ENCODE data around the gene PPIL1. TPM values are rescaled to one million over a fixed set of nuclear protein-coding genes. Genes with fewer than 3 reads are reported as not detected.

The PPIL1 gene
- total RNA-seq, 2 donors from 2014 or later = 18.7 to 35.9 TPM

GRCh38 chr6:36809156-36809555, 65.4 kb downstream of the PPIL1 start:
- Histone ChIP-seq H3K4me3 (no peak overlapping the region), H3K4me1 (replicated peaks) (no peaks in the 10 kb centered on the region), H3K27ac (no peak overlapping the region), H3K36me3 (no peaks in the 10 kb centered on the region), H3K27me3 (replicated peaks; ENCODE audit: insufficient read depth) (no peaks in the 10 kb centered on the region), H3K9me3 (no peaks in the 10 kb centered on the region)
- intact Hi-C loops (cut with DNase I) = no loop called here
- TF ChIP-seq POLR2AphosphoS5 (IDR thresholded peaks at IDR 0.05) (no peak), POLR2A (IDR thresholded peaks at IDR 0.05) (no peak)
- no peak for DNase-seq (ENCODE audit: low spot score)
- WGBS = 93% methylated on average over 6 of the region's 6 CpGs

DNA sequence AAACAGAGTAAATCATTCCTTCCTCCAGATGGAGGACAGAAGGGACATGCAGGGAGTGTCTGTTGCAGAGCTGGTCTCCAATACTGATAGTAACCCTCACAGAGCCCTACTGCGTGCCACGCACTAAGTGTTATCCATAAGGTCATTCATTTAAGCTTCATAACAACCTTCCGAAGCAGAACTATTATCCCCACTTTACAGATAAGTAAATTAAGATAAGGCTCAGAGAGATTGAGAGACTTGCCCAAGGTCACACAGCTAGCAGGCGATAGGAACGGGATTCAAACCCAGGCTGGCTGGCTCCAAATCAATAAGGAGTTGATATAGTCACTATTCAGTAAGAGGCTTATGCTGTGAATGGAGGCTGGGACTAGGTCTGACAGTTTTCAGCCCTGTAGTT, 66.0 kb downstream of the PPIL1 start:
- intact Hi-C loops (cut with DNase I) = no loop called here
- Histone ChIP-seq H3K9me3 (no peaks in the 10 kb centered on the region), H3K4me3 (no peak overlapping the region), H3K27ac (no peak overlapping the region), H3K4me1 (replicated peaks) (no peaks in the 10 kb centered on the region), H3K36me3 (no peaks in the 10 kb centered on the region), H3K27me3 (replicated peaks; ENCODE audit: insufficient read depth) (no peaks in the 10 kb centered on the region)
- TF ChIP-seq POLR2AphosphoS5 (IDR thresholded peaks at IDR 0.05) (no peak), POLR2A (IDR thresholded peaks at IDR 0.05) (no peak)
- TF ChIP-seq, protein P1, sequence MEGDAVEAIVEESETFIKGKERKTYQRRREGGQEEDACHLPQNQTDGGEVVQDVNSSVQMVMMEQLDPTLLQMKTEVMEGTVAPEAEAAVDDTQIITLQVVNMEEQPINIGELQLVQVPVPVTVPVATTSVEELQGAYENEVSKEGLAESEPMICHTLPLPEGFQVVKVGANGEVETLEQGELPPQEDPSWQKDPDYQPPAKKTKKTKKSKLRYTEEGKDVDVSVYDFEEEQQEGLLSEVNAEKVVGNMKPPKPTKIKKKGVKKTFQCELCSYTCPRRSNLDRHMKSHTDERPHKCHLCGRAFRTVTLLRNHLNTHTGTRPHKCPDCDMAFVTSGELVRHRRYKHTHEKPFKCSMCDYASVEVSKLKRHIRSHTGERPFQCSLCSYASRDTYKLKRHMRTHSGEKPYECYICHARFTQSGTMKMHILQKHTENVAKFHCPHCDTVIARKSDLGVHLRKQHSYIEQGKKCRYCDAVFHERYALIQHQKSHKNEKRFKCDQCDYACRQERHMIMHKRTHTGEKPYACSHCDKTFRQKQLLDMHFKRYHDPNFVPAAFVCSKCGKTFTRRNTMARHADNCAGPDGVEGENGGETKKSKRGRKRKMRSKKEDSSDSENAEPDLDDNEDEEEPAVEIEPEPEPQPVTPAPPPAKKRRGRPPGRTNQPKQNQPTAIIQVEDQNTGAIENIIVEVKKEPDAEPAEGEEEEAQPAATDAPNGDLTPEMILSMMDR (IDR thresholded peaks at IDR 0.05) = no peak
- WGBS = 94% methylated on average over 5 of the region's 5 CpGs
- no peak for DNase-seq (ENCODE audit: low spot score)

- intact Hi-C loops (cut with DNase I) = no loop called here
- Histone ChIP-seq H3K27ac (no peak overlapping the region), H3K9me3 (no peaks in the 10 kb centered on the region), H3K4me3 (no peak overlapping the region), H3K27me3 (replicated peaks; ENCODE audit: insufficient read depth) (no peaks in the 10 kb centered on the region), H3K36me3 (no peaks in the 10 kb centered on the region), H3K4me1 (replicated peaks) (no peaks in the 10 kb centered on the region)
- TF ChIP-seq POLR2AphosphoS5 (IDR thresholded peaks at IDR 0.05) (no peak), POLR2A (IDR thresholded peaks at IDR 0.05) (no peak)
- TF ChIP-seq, protein P1 (IDR thresholded peaks at IDR 0.05) = no peak
- no peak for DNase-seq (ENCODE audit: low spot score)
- 98% methylated on average over 7 of the region's 7 CpGs for WGBS
Observed at GRCh38 chr6:36807750-36808149, 66.9 kb downstream of the PPIL1 start.

DNA sequence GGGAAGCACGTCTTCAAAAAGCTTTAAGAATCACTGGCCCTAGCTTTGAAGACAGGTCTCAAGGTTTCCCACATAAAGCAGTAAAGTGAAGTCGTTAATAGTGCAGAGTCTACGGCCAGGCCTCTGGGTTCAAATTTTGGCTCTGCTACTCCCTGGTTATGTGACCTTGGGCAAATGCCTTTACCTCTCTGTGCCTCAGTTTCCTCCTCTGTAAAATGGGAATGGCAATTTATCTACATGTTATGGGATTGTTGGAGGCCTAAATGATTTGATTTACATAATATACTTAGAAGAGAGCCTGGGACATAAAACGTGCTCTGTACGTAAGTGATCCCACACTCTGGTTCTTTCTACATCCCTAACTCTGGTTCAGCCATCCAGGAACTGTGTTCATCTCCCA, 67.5 kb downstream of the PPIL1 start:
- H3K27ac ChIP-seq = no peak overlapping the region
- no peaks in the 10 kb centered on the region for H3K4me1 ChIP-seq (replicated peaks)
- H3K36me3 ChIP-seq = no peaks in the 10 kb centered on the region
- no peak for TF ChIP-seq POLR2A (IDR thresholded peaks at IDR 0.05)
- TF ChIP-seq POLR2AphosphoS5 (IDR thresholded peaks at IDR 0.05) = no peak
- TF ChIP-seq, protein P1 (IDR thresholded peaks at IDR 0.05) = no peak
- DNase-seq (ENCODE audit: low spot score) = no peak
- no peaks in the 10 kb centered on the region for H3K27me3 ChIP-seq (replicated peaks; ENCODE audit: insufficient read depth)
- WGBS = 87% methylated on average over 5 of the region's 5 CpGs
- no peak overlapping the region for H3K4me3 ChIP-seq
- H3K9me3 ChIP-seq = no peaks in the 10 kb centered on the region
- intact Hi-C loops (cut with DNase I) = no loop called here

DNA sequence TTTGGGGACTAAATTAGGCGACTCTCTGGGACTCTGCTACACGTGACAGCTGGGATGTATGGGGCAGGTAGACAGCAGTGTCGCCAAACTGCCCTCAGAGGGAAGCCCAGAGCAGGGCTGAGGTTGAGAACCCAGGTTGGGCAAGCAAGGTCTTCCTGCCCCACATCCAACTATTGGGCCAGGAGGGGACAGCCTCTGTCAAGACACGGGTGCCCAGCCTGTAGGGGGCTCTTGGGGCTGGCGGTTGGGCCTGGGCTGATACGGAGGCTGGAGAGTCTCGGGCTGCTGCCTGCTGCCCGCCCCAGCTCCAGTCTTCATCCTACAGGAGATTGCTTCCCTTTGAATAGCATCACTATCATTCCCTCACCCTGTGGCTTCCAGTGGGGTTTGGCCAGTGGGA, 68.7 kb downstream of the PPIL1 start:
- DNase-seq (ENCODE audit: low spot score) = no peak
- TF ChIP-seq POLR2AphosphoS5 (IDR thresholded peaks at IDR 0.05) (no peak), POLR2A (IDR thresholded peaks at IDR 0.05) (no peak)
- TF ChIP-seq, protein P1 (IDR thresholded peaks at IDR 0.05) = no peak
- no peak overlapping the region for H3K4me3 ChIP-seq
- H3K9me3 ChIP-seq = no peaks in the 10 kb centered on the region
- intact Hi-C loops (cut with DNase I) = no loop called here
- no peak overlapping the region for H3K27ac ChIP-seq
- no peaks in the 10 kb centered on the region for H3K36me3 ChIP-seq
- 71% methylated on average over 7 of the region's 8 CpGs for WGBS
- no peaks in the 10 kb centered on the region for H3K4me1 ChIP-seq (replicated peaks)
- no peaks in the 10 kb centered on the region for H3K27me3 ChIP-seq (replicated peaks; ENCODE audit: insufficient read depth)
